ENCODE results near the gene PHLDB1.
A peak's percentile ranks its signal among the peaks of the same experiment; 100 is the strongest.

Gene PHLDB1

GRCh38 chr11:118690553-118691304 is 83.3 kb downstream of the PHLDB1 start:
- Mint-ChIP-seq H3K9me3 (no peaks in the 10 kb centered on the region), H3K27me3 (peaks cover 43% of the 10 kb centered on the region), H3K27ac (no peak overlapping the region), H3K36me3 (ENCODE audit: low read depth) (no peaks in the 10 kb centered on the region), H3K4me3 (no peak overlapping the region), H3K4me1 (ENCODE audit: low read depth) (peaks cover 39% of the 10 kb centered on the region)
- intact Hi-C loops (cut with micrococcal nuclease): loop anchor here (1.0 to 5.0 kb wide), 2 partner anchors 9 to 102 kb away; partner anchors contain the start of gene DDX6

GRCh38 chr11:118691926-118692830 is 84.8 kb downstream of the PHLDB1 start:
- intact Hi-C loops (cut with micrococcal nuclease): loop anchor here (5.0 kb wide), 1 partner anchor 100 kb away; the partner anchor contains the start of gene DDX6
- Mint-ChIP-seq H3K36me3 (ENCODE audit: low read depth) (no peaks in the 10 kb centered on the region), H3K9me3 (no peaks in the 10 kb centered on the region), H3K4me1 (ENCODE audit: low read depth) (peaks cover 37% of the 10 kb centered on the region), H3K27me3 (peaks cover 32% of the 10 kb centered on the region), H3K4me3 (no peak overlapping the region), H3K27ac (peak overlapping the region; percentile 65)

GRCh38 chr11:118694185-118694584 is 86.8 kb downstream of the PHLDB1 start:
- H3K27me3 Mint-ChIP-seq: peaks cover 12% of the 10 kb centered on the region
- no peak overlapping the region for H3K4me3 Mint-ChIP-seq
- H3K4me1 Mint-ChIP-seq (ENCODE audit: low read depth): peaks cover 41% of the 10 kb centered on the region
- intact Hi-C loops (cut with micrococcal nuclease): loop anchor here (5.0 kb wide), 1 partner anchor 98 kb away; the partner anchor contains the start of gene DDX6
- H3K27ac Mint-ChIP-seq: no peak overlapping the region
- H3K9me3 Mint-ChIP-seq: no peaks in the 10 kb centered on the region
- H3K36me3 Mint-ChIP-seq (ENCODE audit: low read depth): no peaks in the 10 kb centered on the region

GRCh38 chr11:118694771-118695170 is 87.4 kb downstream of the PHLDB1 start:
- no peak overlapping the region for H3K27ac Mint-ChIP-seq
- H3K4me3 Mint-ChIP-seq: no peak overlapping the region
- intact Hi-C loops (cut with micrococcal nuclease): loop anchor here (5.0 kb wide), 1 partner anchor 98 kb away; the partner anchor contains the start of gene DDX6
- no peaks in the 10 kb centered on the region for H3K36me3 Mint-ChIP-seq (ENCODE audit: low read depth)
- H3K4me1 Mint-ChIP-seq (ENCODE audit: low read depth): peaks cover 45% of the 10 kb centered on the region
- H3K27me3 Mint-ChIP-seq: peaks cover 8% of the 10 kb centered on the region
- H3K9me3 Mint-ChIP-seq: no peaks in the 10 kb centered on the region

- Mint-ChIP-seq H3K4me3 (no peak overlapping the region), H3K27me3 (peaks cover 6% of the 10 kb centered on the region), H3K36me3 (ENCODE audit: low read depth) (peaks cover 5% of the 10 kb centered on the region), H3K27ac (no peak overlapping the region), H3K4me1 (ENCODE audit: low read depth) (peaks cover 40% of the 10 kb centered on the region), H3K9me3 (no peaks in the 10 kb centered on the region)
- intact Hi-C loops (cut with micrococcal nuclease): no loop called here
Observed at GRCh38 chr11:118696673-118697226, 89.3 kb downstream of the PHLDB1 start.

GRCh38 chr11:118697346-118697745 is 89.9 kb downstream of the PHLDB1 start:
- Mint-ChIP-seq H3K27ac (no peak overlapping the region), H3K36me3 (ENCODE audit: low read depth) (peaks cover 5% of the 10 kb centered on the region), H3K27me3 (peaks cover 6% of the 10 kb centered on the region), H3K4me1 (ENCODE audit: low read depth) (peaks cover 34% of the 10 kb centered on the region), H3K4me3 (no peak overlapping the region), H3K9me3 (no peaks in the 10 kb centered on the region)
- intact Hi-C loops (cut with micrococcal nuclease): no loop called here

- Mint-ChIP-seq H3K9me3 (no peaks in the 10 kb centered on the region), H3K36me3 (ENCODE audit: low read depth) (peaks cover 5% of the 10 kb centered on the region), H3K27ac (peak overlapping the region; percentile 84), H3K4me3 (no peak overlapping the region), H3K27me3 (no peaks in the 10 kb centered on the region), H3K4me1 (ENCODE audit: low read depth) (peaks cover 33% of the 10 kb centered on the region)
- intact Hi-C loops (cut with micrococcal nuclease): loop anchor here (1.0 kb wide), 1 partner anchor 9 kb away; no protein-coding TSS in a partner anchor
Observed at GRCh38 chr11:118699506-118700220, 92.2 kb downstream of the PHLDB1 start.

GRCh38 chr11:118703563-118704106 is 96.2 kb downstream of the PHLDB1 start:
- H3K4me3 Mint-ChIP-seq: no peak overlapping the region
- no peaks in the 10 kb centered on the region for H3K9me3 Mint-ChIP-seq
- peaks cover 34% of the 10 kb centered on the region for H3K36me3 Mint-ChIP-seq (ENCODE audit: low read depth)
- peak overlapping the region; percentile 81 for H3K27ac Mint-ChIP-seq
- H3K27me3 Mint-ChIP-seq: peaks cover 27% of the 10 kb centered on the region
- peaks cover 52% of the 10 kb centered on the region for H3K4me1 Mint-ChIP-seq (ENCODE audit: low read depth)
- intact Hi-C loops (cut with micrococcal nuclease): no loop called here

GRCh38 chr11:118705111-118705741 is 97.8 kb downstream of the PHLDB1 start:
- peaks cover 38% of the 10 kb centered on the region for H3K4me1 Mint-ChIP-seq (ENCODE audit: low read depth)
- H3K27me3 Mint-ChIP-seq: peaks cover 27% of the 10 kb centered on the region
- peak overlapping the region; percentile 77 for H3K27ac Mint-ChIP-seq
- H3K9me3 Mint-ChIP-seq: no peaks in the 10 kb centered on the region
- intact Hi-C loops (cut with micrococcal nuclease): loop anchor here (5.0 kb wide), 1 partner anchor 42 kb away; no protein-coding TSS in a partner anchor
- H3K36me3 Mint-ChIP-seq (ENCODE audit: low read depth): peaks cover 35% of the 10 kb centered on the region
- H3K4me3 Mint-ChIP-seq: peak overlapping the region; percentile 30

GRCh38 chr11:118705791-118706545 is 98.6 kb downstream of the PHLDB1 start:
- Mint-ChIP-seq H3K36me3 (ENCODE audit: low read depth) (peaks cover 31% of the 10 kb centered on the region), H3K4me1 (ENCODE audit: low read depth) (peaks cover 34% of the 10 kb centered on the region), H3K27me3 (peaks cover 29% of the 10 kb centered on the region), H3K27ac (peak overlapping the region; percentile 77), H3K4me3 (peak overlapping the region; percentile 2), H3K9me3 (no peaks in the 10 kb centered on the region)
- intact Hi-C loops (cut with micrococcal nuclease): loop anchor here (5.0 kb wide), 1 partner anchor 41 kb away; no protein-coding TSS in a partner anchor

GRCh38 chr11:118706546-118706825 is 99.1 kb downstream of the PHLDB1 start:
- Mint-ChIP-seq H3K4me3 (no peak overlapping the region), H3K27ac (peak overlapping the region; percentile 77), H3K9me3 (no peaks in the 10 kb centered on the region), H3K4me1 (ENCODE audit: low read depth) (peaks cover 34% of the 10 kb centered on the region), H3K27me3 (peaks cover 31% of the 10 kb centered on the region), H3K36me3 (ENCODE audit: low read depth) (peaks cover 31% of the 10 kb centered on the region)
- intact Hi-C loops (cut with micrococcal nuclease): loop anchor here (5.0 kb wide), 1 partner anchor 41 kb away; no protein-coding TSS in a partner anchor
